Activated CD4-positive, alpha-beta T cell treated with anti-CD3 and anti-CD28 coated beads for 36 hours (primary cell): ENCODE measurements around the gene NELFB. TPM values are rescaled to one million over a fixed set of nuclear protein-coding genes. Genes with fewer than 3 reads are reported as not detected.

Experiments used
- ATAC-seq: fragments of 200-7000 bp; cut with Tn5 transposase; one replicate; pipeline ENCODE4 v1.10.0; 2021; ENCODE audit warnings: mild to moderate bottlenecking, moderate library complexity
- CTCF ChIA-PET: fragments of 350-600 bp; sonication (Branson Sonifier 250); formaldehyde crosslinking; loops from one replicate; lab custom pipeline; 2021; ENCODE audit warnings: antibody characterized with exemption; lab: Charles Lee
- POLR2A ChIA-PET: fragments of 350-600 bp; sonication (Branson Sonifier 250); formaldehyde crosslinking; loops from one replicate; lab custom pipeline; 2021; ENCODE audit warnings: antibody characterized with exemption, inconsistent platforms; lab: Charles Lee
- DNase-seq: peaks from one replicate; pipeline ENCODE4 v3.0.0-alpha.2; 2020
- H3K27ac Mint-ChIP-seq: one replicate; pipeline ENCODE4 v1.8.0; 2021; ENCODE audit warnings: mixed read lengths
- H3K27me3 Mint-ChIP-seq: one replicate; pipeline ENCODE4 v1.8.0; 2021; ENCODE audit warnings: mixed read lengths
- H3K36me3 Mint-ChIP-seq: one replicate; pipeline ENCODE4 v1.8.0; 2021; ENCODE audit warnings: low read depth, mixed read lengths
- H3K4me1 Mint-ChIP-seq: one replicate; pipeline ENCODE4 v1.8.0; 2021; ENCODE audit warnings: mixed read lengths
- H3K4me3 Mint-ChIP-seq: one replicate; pipeline ENCODE4 v1.8.0; 2021; ENCODE audit warnings: mild to moderate bottlenecking, moderate library complexity, mixed read lengths
- H3K9me3 Mint-ChIP-seq: one replicate; pipeline ENCODE4 v1.8.0; 2021; ENCODE audit warnings: low read depth, mixed read lengths
- intact Hi-C, 2 experiments: fragments of 100-400 bp; cut with DNase I in 1 of 2; cut with micrococcal nuclease in 1 of 2; formaldehyde crosslinking; loops; one replicate each; pipeline versions ENCODE4 v1.14.2 to v1.15.1; 2022 to 2024; cut with DNase I, micrococcal nuclease
- total RNA-seq, 2 experiments: library from RNA; stranded (reverse); gene quantifications; one replicate each; pipeline ENCODE4 v1.2.3, GENCODE V29; 2021

The NELFB gene
- total RNA-seq, 2 experiments from 2014 or later = 41.4 to 54.1 TPM

GRCh38 chr9:137273611-137274320 is 18.6 kb downstream of the NELFB start:
- Mint-ChIP-seq H3K27ac (no peak overlapping the region), H3K36me3 (peaks cover 19% of the 10 kb centered on the region), H3K4me1 (peaks cover 15% of the 10 kb centered on the region), H3K27me3 (no peaks in the 10 kb centered on the region), H3K4me3 (no peak overlapping the region), H3K9me3 (no peaks in the 10 kb centered on the region)
- no peak for DNase-seq
- POLR2A ChIA-PET = no interaction called here
- no peak for ATAC-seq
- CTCF ChIA-PET = interaction anchor here (1.0 kb wide), 1 partner anchor 37 kb away, joined by 4 read pairs; no protein-coding TSS in a partner anchor
- intact Hi-C loops = no loop called here

- peaks cover 15% of the 10 kb centered on the region for H3K4me1 Mint-ChIP-seq
- CTCF ChIA-PET = no interaction called here
- no peak for ATAC-seq
- H3K36me3 Mint-ChIP-seq = peaks cover 8% of the 10 kb centered on the region
- no peak overlapping the region for H3K4me3 Mint-ChIP-seq
- POLR2A ChIA-PET = no interaction called here
- H3K9me3 Mint-ChIP-seq = no peaks in the 10 kb centered on the region
- DNase-seq = no peak
- no peaks in the 10 kb centered on the region for H3K27me3 Mint-ChIP-seq
- no peak overlapping the region for H3K27ac Mint-ChIP-seq
- intact Hi-C loops = no loop called here
Measured at GRCh38 chr9:137275203-137275587, 20.1 kb downstream of the NELFB start.

- H3K27ac Mint-ChIP-seq = no peak overlapping the region
- H3K27me3 Mint-ChIP-seq = no peaks in the 10 kb centered on the region
- peaks cover 15% of the 10 kb centered on the region for H3K4me1 Mint-ChIP-seq
- H3K4me3 Mint-ChIP-seq = no peak overlapping the region
- no peak for DNase-seq
- peaks cover 8% of the 10 kb centered on the region for H3K36me3 Mint-ChIP-seq
- ChIA-PET POLR2A (no interaction called here), CTCF (no interaction called here)
- no peaks in the 10 kb centered on the region for H3K9me3 Mint-ChIP-seq
- ATAC-seq = no peak
- intact Hi-C loops = no loop called here
Measured at GRCh38 chr9:137275588-137276472, 20.7 kb downstream of the NELFB start.

GRCh38 chr9:137276473-137277328 is 21.6 kb downstream of the NELFB start:
- Mint-ChIP-seq H3K9me3 (no peaks in the 10 kb centered on the region), H3K4me3 (peak overlapping the region; percentile 32), H3K36me3 (peaks cover 4% of the 10 kb centered on the region), H3K27me3 (no peaks in the 10 kb centered on the region), H3K27ac (no peak overlapping the region), H3K4me1 (peaks cover 8% of the 10 kb centered on the region)
- ChIA-PET POLR2A (interaction anchor here (1.0 kb wide), 1 partner anchor 181 kb away, joined by 3 read pairs; no protein-coding TSS in a partner anchor), CTCF (interaction anchor here (0.5 to 1.4 kb wide), 2 partner anchors 10 to 425 kb away, joined by 3 to 5 read pairs; no protein-coding TSS in a partner anchor)
- ATAC-seq (peak; percentile 2), DNase-seq (no peak)
- intact Hi-C loops = no loop called here

GRCh38 chr9:137277329-137278041 is 22.4 kb downstream of the NELFB start, which contains the start of gene TOR4A:
TSS of gene TOR4A (plus strand) at chr9:137277726. CDS start at chr9:137278690, 964 bp downstream.
- peak; percentile 82 for ATAC-seq
- CTCF ChIA-PET = interaction anchor here (0.5 to 1.4 kb wide), 4 partner anchors 9 to 424 kb away, joined by 3 to 6 read pairs (median 4); no protein-coding TSS in a partner anchor
- POLR2A ChIA-PET = interaction anchor here (1.0 kb wide), 1 partner anchor 182 kb away, joined by 3 read pairs; no protein-coding TSS in a partner anchor

GRCh38 chr9:137278061-137278701 is 23.1 kb downstream of the NELFB start:
- intact Hi-C loops = no loop called here
- Mint-ChIP-seq H3K4me1 (peaks cover 8% of the 10 kb centered on the region), H3K36me3 (peaks cover 4% of the 10 kb centered on the region), H3K27ac (no peak overlapping the region), H3K9me3 (no peaks in the 10 kb centered on the region), H3K27me3 (peaks cover 3% of the 10 kb centered on the region), H3K4me3 (peak overlapping the region; percentile 61)
- ChIA-PET POLR2A (interaction anchor here (1.0 kb wide), 1 partner anchor 183 kb away, joined by 3 read pairs; no protein-coding TSS in a partner anchor), CTCF (interaction anchor here (0.6 to 1.4 kb wide), 3 partner anchors 9 to 265 kb away, joined by 3 to 6 read pairs (median 5); no protein-coding TSS in a partner anchor)
- DNase-seq = no peak
- peak; percentile 14 for ATAC-seq

More at GRCh38 chr9:137277329-137278041, 22.4 kb downstream of the NELFB start, which contains the start of gene TOR4A:
- H3K4me3 Mint-ChIP-seq = peak within 1 kb of the TSS; percentile 61
- peaks cover 1% of the 10 kb centered on the region for H3K27me3 Mint-ChIP-seq
- no peak within 1 kb of the TSS for H3K27ac Mint-ChIP-seq
- DNase-seq = peak; percentile 69
- intact Hi-C loops = no loop called here
- H3K9me3 Mint-ChIP-seq = no peaks in the 10 kb centered on the region
- H3K4me1 Mint-ChIP-seq = peaks cover 8% of the 10 kb centered on the region
- peaks cover 4% of the 10 kb centered on the region for H3K36me3 Mint-ChIP-seq

GRCh38 chr9:137278721-137279711 is 23.9 kb downstream of the NELFB start:
- no peak for ATAC-seq
- intact Hi-C loops = no loop called here
- POLR2A ChIA-PET = no interaction called here
- peaks cover 3% of the 10 kb centered on the region for H3K27me3 Mint-ChIP-seq
- H3K36me3 Mint-ChIP-seq = peaks cover 4% of the 10 kb centered on the region
- no peak overlapping the region for H3K4me3 Mint-ChIP-seq
- H3K4me1 Mint-ChIP-seq = peaks cover 8% of the 10 kb centered on the region
- CTCF ChIA-PET = no interaction called here
- no peaks in the 10 kb centered on the region for H3K9me3 Mint-ChIP-seq
- no peak for DNase-seq
- no peak overlapping the region for H3K27ac Mint-ChIP-seq

GRCh38 chr9:137279741-137280473 is 24.8 kb downstream of the NELFB start:
- H3K9me3 Mint-ChIP-seq = no peaks in the 10 kb centered on the region
- ATAC-seq (no peak), DNase-seq (no peak)
- H3K4me1 Mint-ChIP-seq = peaks cover 8% of the 10 kb centered on the region
- peaks cover 3% of the 10 kb centered on the region for H3K27me3 Mint-ChIP-seq
- H3K4me3 Mint-ChIP-seq = no peak overlapping the region
- H3K27ac Mint-ChIP-seq = no peak overlapping the region
- ChIA-PET POLR2A (no interaction called here), CTCF (no interaction called here)
- H3K36me3 Mint-ChIP-seq = no peaks in the 10 kb centered on the region
- intact Hi-C loops = no loop called here
